Choroid plexus epithelial cell (primary cell): ENCODE data around the gene VPS13D.
"Not testable (repeated sequence)": the region's sequence is repeated elsewhere in the genome, so short reads cannot be mapped to it uniquely, and the experiment has no call there.

Experiments used
- DNase-seq: peaks from one replicate; pipeline ENCODE4 v3.0.0-alpha.2; 2010; ENCODE audit warnings: low read depth
- H3K4me3 ChIP-seq: 2 replicates; pipeline ENCODE4 v1.5.1; 2011; ENCODE audit warnings: low read depth, mild to moderate bottlenecking, control low read depth, low read length, moderate library complexity
- TF ChIP-seq, protein P1 (sequence below): conservative IDR thresholded peaks from 2 replicates; pipeline ENCODE4 v1.5.1; 2011; ENCODE audit warnings: low read depth, mild to moderate bottlenecking, control low read depth, inconsistent platforms, low read length, moderate library complexity

Gene VPS13D

DNA sequence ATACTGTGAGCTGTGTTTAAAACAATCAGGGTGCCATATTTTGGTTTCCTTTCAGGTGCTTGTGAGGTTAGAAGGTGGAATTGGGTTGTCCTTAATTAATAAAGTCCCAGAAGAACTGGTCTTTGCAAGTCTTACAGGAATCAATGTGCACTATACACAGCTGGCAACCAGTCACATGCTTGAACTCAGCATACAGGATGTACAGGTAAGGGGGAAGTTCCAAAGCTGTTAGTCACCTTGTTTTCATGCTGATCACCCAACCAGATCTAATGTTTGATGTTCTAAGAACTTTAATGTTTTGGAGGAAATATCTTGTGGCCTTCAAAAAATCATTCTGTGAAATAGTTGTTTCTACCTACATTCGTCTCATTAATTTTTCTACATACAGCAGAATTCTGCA lies 156.3 kb downstream of the VPS13D start:
- H3K4me3 ChIP-seq = no peak overlapping the region
- DNase-seq = peak; percentile 36
- TF ChIP-seq, protein P1, sequence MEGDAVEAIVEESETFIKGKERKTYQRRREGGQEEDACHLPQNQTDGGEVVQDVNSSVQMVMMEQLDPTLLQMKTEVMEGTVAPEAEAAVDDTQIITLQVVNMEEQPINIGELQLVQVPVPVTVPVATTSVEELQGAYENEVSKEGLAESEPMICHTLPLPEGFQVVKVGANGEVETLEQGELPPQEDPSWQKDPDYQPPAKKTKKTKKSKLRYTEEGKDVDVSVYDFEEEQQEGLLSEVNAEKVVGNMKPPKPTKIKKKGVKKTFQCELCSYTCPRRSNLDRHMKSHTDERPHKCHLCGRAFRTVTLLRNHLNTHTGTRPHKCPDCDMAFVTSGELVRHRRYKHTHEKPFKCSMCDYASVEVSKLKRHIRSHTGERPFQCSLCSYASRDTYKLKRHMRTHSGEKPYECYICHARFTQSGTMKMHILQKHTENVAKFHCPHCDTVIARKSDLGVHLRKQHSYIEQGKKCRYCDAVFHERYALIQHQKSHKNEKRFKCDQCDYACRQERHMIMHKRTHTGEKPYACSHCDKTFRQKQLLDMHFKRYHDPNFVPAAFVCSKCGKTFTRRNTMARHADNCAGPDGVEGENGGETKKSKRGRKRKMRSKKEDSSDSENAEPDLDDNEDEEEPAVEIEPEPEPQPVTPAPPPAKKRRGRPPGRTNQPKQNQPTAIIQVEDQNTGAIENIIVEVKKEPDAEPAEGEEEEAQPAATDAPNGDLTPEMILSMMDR = no peak

DNA sequence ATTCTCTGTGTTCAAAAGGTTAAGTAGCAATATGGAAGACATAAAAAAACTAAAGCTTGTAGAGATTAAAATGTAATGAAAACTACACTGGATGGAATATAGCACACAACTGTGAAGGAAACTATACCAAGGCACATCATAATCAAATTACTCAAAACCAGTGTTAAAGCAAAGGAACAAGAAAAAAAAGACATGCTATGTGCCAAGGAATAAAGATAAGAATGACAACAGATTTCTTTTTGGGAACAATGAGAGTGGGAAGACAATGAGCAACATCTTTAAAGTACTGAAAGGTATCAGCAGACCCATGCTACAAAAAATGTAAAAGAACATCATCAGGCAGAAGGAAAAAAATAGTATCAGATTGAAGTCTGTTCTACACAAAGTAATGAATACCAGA lies 157.8 kb downstream of the VPS13D start:
- DNase-seq = peak; percentile 42
- TF ChIP-seq, protein P1 = no peak
- no peak overlapping the region for H3K4me3 ChIP-seq

DNA sequence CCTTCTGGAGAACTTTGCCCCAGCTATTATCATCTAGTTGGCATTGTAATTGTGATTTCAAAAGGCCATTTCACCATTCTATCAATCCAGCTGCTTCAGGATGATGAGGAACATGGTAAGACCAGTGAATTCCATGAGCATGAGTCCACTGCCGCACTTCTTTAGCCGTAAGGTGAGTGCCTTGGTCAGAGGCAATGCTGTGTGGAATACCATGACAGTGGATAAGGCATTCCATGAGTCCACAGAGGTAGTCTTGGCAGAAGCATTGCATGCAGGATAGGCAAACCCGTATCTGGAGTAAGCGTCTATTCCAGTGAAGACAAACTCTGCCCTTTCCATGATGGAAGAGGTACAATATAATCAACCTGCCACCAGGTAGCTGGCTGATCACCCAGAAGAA lies 160.5 kb downstream of the VPS13D start:
- DNase-seq, H3K4me3 ChIP-seq: not testable (repeated sequence)

DNA sequence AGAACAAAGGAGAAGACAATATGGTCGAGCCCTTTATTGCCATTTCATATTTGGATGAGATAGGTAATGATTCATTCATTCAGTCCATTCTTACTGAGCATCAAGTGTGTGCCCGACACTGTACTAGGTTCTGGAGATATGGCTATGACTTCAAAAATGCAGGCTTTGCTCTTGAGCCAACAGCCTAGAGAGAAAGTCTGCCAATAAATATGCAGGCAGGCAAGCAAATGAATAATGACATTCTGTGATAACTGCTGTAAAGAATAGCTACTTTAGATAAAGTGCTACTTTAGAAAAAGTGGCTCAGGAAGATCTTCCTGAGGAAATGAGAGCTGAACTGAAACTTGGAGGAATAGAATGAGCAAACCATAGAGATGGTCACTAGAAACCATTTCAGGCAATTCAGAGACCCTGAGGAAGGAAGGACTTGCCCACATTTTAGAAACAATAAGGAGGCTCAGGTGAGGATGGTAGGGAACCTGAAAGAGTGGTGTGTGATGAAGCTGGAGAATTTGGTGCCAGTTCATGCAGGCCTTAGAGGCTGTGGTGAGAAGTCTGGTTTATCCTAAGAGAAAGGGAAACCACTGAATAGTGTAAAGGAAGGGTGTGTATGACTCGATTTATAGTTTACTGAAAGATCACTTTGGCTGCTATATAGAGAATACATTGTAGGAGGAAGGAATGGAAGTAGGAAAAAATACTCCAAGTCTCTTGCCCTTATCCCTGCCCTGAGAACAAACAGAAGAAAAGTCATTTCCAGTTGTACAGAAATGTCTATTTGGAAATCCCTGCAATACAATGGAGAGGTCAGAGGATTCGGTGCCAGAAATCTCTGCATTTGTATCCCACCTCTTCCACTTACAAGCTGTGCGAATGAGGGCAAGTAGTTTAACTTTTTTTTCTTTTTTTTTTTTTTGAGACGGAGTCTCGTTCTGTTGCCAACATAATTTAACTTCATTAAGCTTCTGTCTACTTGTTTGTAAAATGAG lies 167.9 kb downstream of the VPS13D start:
- DNase-seq = no peak
- TF ChIP-seq, protein P1 = no peak
- no peak overlapping the region for H3K4me3 ChIP-seq

DNA sequence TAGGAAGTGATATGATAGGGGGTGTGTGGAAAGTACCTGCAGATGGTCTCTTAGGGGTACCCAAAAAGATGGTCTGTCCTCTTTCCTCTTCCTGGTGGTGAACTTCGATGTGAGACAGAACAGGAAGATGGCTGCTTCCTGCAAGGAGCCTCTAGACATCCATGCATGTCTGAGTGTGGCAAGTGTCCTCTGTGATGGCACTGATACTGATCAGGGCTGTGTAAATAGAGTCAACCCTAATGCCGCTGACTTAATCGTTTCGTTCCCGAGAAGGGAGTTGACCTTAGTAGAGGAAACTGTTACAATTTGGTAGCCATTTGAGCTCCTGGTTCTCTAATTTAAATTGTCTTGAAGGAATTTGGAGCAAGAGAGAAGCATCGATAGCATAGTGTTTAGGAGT lies 168.6 kb downstream of the VPS13D start:
- TF ChIP-seq, protein P1 = no peak
- no peak for DNase-seq

DNA sequence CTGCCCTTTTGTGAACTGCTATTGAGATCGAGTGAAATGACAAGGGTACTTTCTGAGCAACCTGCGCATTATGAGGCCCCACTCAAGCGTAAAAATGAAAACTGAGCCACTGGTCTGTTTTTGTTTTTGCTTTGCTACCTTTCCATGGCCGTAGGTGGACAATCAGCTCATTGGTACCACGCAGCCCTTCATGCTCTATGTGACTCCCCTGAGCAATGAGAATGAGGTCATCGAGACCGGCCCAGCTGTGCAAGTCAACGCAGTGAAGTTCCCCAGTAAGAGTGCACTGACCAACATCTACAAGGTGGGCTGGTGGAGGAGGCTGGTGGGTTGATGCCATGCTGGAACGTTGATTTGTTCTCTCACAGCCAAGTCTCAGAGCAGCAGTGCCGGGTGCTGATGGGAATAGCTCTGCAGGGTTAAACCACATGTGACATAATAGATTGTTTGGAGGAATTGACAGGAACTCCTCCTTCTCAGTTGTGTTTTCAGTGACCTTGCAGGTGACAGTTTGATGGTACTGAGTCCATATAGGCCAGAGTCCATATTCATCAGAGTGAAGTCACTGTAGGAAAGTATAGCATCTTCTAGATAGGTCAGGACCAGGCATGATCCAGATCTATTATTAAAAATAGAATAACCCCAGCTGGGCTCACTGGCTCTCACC lies 170.3 kb downstream of the VPS13D start:
- DNase-seq = no peak
- H3K4me3 ChIP-seq = no peak overlapping the region
- TF ChIP-seq, protein P1 = no peak

More for the DNA sequence above, 168.6 kb downstream of the VPS13D start:
- no peak overlapping the region for H3K4me3 ChIP-seq

DNA sequence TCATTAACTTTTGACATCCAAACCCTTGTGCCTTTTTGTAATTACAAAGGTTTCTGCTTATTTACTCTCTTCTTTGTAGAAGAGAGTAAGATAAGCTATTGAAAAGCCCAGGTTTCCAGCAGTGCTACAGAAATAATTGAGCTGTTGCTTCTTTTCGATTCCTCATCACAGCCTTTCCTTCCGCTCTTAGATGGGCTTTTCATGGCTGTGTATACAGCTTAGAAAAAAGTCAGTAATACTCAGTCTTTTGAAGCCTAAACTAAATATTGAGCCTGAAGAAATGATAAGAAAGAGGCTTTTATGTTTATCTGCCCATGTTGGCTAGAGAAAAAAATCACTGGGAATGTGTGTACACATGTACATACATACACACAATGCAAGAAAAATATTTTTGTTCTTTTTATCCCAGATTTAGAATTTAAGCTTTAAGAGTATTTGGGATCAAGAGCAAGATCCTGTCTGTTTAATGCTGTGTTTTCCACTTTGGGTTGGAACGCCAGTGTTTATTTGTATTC lies 172.4 kb downstream of the VPS13D start:
- DNase-seq = no peak
- TF ChIP-seq, protein P1 = no peak

More for the DNA sequence above, 172.4 kb downstream of the VPS13D start:
- no peak overlapping the region for H3K4me3 ChIP-seq
